Measurements from ENCODE around the gene RIN1.
"Not testable (repeated sequence)": the region's sequence is repeated elsewhere in the genome, so short reads cannot be mapped to it uniquely, and the experiment has no call there.

RIN1 gene

DNA sequence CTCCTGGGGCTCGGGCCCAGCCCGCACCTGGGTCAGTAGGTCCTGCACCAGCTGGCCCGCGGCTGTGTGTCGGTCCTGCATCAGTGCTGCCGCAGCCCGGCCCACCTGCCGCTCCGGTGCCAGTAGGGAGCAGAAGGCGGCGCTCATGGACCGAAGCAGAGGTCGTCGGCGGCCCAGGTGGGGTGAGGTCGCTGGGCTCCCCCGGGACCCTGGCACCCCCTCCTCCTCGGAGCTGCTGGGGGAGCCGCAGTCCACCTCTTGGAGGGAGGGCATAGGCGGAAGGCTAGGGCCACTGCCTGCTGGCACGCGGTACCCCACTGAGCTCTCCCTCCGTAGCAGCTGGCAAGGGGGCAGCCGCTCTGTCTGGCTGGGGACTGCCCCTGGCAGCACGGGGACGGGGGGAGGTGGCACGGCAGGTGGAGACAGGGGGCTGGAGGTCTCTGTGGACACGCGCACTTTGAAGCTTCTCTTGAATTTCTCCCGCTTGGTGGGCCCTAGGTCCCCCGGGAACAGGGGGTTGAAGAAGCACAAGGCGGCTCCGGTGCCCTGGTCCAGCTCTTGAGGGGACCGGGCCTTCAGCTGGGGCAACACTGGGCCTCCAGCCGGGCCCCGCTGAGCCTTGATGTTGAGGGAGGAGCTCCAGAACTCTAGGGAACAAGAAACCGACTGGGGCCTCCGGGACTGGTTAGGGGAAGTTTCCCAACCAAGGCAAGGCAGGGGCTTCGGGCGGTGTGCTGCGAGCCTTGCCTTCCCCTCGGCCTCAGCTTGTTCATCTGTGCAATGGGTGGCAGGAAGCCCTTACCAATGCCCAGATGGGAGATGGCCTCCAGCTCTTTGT is 1.4 kb downstream of the RIN1 start:
- DNase-seq: no peak

DNA sequence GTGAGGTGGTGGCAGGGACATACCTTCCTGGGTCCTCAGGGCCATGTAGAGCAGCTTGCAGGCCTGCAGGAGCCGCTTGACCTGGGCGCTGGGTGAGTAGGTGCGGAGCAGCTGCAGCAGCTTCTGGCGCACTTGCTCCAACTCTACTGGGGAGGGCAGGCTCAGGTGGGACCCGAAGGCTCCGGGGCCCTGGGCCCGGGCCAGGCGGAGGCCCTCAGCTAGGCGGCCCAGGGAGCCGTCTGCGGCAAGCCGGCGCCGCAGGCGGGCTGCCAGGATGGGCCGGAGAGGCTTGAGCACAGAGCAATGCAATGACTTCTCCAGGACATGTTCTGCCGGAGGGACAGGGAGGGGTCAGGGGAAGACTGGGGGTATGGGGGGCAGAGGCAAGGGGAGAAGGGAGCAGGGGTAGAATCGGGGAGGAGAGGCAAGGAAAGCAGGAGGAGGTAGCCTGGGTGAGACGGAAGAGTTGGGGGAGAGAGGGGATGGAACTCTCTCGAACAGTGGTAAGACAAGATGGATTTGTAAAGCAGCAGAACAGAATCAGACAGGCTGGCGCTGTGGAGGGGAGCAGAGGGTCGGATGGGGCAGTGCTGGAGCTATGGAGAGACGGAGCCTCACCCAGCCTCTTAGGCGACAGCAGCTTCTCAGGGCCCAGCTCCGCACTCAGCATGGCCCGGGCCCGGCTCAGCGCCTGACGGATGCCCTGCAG is 2.2 kb downstream of the RIN1 start:
- DNase-seq: no peak

DNA sequence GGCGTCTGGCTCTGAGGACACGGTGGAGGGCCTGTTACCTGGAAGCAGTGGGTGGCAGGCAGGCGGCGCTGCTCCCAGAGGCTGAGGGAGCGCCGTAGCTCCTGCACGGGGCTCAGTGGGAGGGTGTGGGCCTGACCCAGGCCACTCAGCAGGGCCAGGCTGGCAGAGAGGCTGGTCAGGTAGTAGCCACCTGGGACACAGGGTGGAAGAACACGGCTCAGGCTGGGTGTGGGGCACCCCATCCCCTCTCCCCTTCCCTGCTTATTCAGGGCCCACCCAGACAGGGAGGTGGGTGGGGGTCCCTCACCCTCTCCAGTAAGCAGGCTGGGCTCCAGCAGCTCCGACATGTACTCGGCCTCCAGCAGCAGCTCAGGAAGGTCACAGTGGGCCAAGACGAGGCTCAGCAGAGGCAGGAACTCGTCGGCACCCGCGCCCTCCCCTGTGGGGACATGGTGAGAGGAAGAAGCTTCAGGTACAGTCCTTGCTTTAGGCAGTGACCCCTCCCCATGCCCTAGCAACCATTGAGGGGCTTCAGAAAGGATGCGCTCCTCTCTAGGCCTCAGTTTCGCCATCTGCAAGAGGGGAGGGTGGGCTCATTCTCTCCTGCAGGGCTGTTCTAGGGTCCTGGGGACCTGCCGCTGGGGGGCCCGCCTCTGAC is 2.9 kb downstream of the RIN1 start:
- no peak for DNase-seq

DNA sequence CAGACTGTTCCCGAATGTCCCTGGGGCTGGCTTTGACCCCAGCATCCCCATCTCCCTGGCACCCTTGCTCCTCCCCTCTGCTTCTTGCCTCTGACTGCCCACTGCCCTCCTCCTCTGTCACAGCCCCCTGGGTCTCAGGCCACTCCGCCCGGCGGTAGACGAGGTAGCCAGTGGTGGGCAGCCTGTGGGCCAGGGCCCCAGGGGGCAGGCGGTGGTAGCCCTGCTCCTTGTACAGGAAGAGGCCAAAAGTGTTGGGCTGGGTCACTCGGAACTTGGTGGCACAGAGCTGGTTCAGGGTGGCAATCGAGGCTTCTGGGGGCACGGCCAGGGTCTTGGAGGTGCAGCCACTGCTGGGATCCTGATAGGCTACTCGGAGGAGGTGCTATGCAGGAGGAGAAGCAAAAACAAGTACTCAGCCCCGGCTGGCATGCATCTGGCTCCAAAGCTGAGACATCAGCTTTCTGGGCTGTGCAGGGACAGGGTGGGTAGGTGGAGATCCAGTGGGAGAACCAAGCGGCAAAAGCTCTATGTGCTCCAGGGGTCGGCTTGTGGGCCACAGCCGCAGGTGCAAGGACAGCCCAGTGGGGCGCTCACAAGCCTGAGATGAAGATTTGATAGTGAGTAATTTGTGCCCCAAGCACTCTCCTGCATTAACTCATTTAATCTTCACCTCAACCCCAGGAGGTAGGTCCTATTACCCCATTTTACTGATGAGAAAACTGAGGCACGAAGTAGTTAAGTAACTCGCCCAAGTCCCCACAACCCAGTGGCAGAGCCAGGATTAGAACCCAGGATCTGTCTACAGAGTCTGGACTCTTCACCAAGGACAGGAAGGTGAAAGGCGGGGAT is 3.6 kb downstream of the RIN1 start:
- DNase-seq: no peak

DNA sequence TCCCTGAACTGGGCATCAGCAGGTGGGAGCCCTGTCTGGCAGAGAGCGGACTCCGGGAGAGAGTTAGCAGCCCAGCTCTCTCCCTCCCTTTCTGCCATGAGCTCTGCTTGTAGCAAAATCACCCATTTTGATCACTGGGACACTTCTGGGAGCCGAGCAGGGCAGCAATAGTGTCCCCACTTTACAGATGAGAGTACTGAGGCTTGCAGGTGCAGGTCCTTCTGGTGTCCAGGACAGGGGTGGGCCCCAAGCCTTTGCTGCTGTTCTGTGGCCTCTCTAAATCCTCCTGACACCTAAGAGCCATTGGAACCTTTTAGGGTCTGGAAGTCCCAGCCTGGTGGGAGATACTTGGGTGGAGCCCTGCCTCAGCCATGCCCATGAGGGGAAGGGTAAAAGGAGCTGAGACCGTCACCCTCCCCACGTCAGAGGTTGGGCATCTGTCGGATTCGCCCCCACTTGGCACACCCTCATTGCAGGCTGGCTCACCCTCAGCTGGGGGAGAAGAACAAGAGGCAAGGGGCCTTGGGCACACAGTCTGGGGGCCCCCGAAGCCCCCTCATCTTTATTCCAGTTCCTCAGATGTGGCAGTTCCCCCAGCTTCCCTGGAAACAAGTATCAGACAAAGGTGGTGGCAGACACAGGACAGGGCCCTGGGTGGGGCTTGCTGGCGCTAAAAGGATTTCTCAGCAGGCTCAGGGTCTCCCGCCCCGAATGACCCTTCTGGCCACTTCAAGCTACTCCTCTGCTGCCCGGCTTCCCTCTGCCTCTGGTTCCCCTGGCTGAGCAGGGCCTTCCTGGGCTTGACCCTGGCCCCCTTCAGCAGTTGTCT is 4.5 kb downstream of the RIN1 start:
- no peak for DNase-seq

DNA sequence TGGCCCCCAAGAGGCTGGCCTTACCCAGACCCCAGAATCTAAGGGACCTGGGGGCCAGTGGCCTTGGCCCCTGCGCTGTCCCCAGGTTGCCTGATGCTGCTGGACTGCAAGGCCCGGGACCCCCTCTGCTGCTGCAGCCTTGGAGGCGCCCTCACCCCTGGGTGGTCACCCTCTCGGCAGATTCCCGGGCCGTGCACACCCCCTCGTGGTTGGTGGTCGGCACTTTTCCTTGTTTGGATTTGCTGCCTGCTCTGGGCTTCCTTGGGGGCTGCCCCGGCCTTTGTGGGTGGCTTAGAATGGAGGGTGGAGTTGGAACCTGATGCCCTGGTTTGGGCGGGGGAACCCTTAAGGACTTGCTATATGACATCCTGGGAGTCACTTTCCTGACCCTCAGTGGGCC is 5.3 kb downstream of the RIN1 start:
- no peak for DNase-seq

DNA sequence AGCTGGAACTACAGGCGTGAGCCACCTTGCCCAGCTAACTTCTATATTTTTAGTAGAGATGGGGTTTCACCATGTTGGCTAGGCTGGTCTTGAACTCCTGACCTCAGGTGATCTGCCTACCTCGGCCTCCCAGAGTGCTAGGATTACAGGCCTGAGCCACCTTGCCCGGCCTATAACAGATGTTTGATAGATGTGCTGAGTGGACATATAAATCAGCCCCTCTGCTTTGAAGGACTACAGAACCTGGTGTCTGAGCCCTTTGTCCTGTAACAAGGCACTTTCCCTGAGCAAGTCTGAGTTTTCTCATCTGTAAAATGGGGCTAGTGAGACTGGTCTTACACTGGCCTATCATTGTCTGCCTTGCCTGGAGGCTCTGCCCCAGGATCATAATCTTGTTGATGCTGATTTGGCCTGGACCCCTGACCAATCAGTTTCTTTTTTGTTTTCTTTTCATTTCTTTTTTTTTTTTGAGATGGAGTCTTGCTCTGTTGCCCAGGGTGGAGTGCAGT is 7.0 kb downstream of the RIN1 start:
- no peak for DNase-seq

DNA sequence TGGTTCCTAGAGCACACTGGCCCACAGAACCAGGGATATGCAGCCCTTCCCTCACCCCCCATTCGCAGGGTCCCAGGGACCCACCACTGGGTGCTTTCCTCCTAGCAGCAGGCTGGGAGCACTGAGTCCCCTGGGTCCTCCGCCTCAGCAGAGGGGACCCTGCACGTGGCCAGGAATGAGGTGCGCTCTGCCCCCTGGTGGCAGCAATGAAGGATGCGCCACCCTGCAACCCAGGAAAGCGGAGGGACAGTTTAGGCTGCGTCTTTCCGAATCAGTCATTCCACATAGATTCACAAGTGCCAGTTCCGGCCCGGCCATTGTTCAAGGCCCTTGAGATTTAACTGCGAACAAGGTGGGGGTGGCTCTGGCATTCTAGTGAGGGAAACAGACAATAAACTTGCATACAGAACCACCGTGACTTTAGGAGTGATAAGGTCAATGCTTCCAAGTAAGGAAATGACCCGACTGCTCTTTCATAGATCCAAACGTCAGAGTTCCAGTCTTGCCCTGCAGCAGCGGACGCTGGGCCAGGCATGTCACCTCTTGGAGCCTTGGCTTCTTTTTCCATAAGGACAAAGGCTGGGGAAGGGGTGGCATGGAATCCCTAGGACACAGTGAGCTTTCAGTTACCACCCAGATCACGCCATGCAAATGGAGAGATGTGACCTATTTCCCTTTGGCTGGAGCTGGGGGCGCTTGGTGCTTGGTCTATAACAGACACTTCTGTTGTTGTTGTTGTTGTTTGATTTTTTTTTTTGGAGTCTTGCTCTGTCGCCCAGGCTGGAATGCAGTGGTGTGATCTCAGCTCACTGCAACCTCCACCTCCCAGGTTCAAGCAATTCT is 7.7 kb downstream of the RIN1 start:
- DNase-seq: peak; percentile 76

DNA sequence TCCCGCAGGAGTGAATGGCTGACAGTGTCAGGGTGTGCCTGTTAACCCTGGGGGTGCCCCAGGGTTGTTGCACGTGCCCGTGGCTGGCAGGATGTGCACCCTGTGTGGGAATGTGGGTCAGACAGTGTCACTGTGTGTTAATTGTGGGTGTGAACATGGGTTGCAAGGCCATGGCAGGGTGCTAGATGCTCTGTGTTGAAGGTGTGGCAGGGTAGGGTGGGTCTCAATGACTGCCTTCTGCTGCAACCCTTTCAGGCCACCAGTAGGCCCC is 8.3 kb downstream of the RIN1 start:
- no peak for DNase-seq

DNA sequence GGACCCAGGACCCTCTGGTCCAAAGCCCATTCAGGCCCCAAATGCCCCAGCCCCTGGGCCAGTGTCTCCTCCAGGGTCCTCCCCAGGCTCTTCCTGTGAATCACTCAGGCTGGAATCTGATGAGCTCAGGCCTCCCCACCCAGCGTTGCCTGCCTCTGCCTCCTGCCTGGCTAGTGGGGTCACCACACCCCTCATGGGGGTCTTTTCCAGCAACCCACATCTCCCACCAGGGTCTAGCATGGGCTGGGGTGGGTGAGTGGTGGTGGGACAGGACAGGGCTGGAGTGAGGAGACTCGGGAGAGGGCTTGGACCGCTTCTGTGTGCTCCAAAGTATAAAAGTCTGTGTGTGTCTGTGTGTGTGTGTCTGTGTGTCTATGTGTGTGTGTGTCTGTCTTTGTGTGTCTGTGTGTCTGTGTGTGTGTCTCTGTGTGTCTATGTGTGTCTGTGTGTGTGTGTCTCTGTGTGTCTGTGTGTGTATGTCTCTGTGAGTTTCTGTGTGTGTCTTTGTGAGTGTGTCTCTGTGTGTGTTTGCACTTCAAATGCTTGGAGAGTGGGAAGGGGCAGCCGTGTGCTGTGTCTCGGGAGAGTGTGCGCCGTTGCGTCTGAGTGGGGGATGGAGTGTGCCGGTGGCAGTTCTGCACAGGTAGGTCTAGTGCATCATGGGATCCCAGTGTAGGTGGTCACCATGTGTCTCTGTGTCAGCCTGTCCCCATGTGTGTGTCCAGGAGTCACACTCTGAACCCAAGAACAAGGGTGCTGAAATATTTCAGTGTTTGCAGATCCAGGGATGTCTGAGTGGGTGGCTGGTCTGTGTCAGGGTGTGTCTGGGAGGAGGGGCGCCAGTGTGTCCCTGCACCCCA is 8.8 kb downstream of the RIN1 start:
- peak; percentile 42 for DNase-seq

DNA sequence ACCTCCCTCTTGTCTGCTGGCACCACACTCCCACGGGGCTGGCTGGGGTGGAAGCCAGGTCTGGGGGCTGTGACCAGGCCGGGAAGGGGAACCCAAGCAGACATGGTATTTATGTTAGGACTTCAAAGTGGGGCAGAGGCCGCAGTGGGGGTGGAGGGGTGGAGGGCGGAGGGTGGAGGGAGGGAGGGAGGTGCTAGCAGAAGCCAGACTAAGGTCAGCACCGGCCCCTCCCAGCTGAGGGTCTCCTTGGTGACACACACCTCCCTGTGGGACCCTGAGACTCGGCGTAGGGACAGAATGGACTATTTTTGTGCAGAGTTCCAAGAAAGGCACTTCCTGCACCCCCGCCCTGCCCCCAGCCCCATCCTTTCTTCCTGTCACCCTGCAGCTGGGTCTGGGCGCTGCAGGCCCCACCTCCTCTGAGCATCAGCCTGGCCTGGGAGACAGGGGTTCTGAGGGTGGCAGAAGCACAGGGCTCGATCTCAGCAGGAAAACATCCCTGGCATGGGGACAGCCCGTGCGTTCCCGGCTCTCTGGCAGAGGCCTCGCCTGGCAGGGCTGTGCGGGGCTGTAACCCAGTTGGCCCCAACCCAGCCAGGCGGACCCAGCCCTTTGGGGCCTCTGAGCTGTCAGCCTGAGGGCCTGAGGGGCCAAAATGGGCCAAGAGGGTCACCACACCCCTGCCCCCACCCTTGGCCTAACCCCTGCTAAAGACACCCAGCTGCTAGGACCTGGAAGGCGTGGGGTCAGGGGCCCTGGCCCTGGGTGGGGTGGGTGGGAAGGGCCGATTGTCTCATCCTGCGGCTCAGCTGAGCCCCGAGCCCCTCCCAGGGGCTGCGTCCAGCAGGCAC is 9.7 kb downstream of the RIN1 start:
- DNase-seq: peak; percentile 57

DNA sequence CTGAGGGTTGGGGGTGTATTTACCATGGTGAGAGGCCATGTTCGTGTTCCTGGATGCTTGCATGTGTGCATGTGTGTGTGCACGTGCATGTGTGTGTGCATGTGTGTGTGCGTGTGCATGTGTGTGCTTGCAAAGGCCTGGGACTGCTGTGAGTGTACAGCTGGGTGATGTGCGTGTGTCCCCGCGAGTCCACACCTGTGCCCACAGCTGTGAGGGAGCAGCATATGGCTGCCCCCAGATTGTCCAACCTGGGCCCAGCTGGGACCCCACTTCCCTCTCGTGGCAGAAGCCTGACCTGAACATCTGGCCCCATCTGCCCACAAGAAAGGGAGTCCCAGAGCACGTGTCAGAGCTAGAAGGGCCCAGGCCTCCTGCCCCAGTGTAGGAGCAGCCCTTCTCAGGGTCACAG is 11.0 kb downstream of the RIN1 start:
- no peak for DNase-seq

DNA sequence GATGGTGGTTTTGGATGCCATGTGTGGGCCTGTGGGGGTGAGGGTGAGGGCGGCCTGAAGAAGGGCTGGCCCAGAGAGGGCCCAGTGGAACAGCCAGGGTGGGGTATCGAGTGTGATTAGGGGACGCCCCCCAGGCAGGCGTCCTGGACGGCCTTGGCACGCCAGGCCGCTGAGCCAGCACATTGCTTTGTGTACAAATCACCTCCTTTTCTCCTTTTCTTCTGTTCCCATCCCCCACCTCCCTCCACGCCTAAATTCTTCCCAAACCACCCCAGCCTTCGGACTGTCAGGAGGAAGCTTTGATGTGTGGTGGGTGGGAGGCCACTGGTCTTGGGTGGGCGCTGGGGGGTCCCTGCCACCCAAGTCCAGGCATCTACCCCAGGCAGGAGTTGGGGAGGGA is 11.6 kb downstream of the RIN1 start:
- DNase-seq: no peak

DNA sequence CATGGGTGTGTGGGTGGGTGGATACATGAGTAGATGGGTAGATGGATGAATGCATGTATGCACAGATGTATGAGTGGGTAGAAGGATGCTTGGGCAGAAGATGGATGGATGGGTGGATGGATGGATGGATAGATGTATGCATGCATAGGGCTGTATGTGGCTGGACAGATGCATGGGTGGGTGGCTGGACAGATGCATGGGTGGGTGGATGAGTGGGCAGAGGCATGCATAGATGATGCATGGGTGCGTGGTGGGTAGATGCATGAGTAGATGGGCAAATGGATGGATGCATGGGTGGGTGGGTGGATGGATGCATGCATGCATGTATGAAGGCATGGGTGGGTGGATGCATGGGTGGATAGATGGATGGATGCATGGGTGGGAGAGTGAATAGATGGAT is 12.6 kb downstream of the RIN1 start:
- DNase-seq: no peak

DNA sequence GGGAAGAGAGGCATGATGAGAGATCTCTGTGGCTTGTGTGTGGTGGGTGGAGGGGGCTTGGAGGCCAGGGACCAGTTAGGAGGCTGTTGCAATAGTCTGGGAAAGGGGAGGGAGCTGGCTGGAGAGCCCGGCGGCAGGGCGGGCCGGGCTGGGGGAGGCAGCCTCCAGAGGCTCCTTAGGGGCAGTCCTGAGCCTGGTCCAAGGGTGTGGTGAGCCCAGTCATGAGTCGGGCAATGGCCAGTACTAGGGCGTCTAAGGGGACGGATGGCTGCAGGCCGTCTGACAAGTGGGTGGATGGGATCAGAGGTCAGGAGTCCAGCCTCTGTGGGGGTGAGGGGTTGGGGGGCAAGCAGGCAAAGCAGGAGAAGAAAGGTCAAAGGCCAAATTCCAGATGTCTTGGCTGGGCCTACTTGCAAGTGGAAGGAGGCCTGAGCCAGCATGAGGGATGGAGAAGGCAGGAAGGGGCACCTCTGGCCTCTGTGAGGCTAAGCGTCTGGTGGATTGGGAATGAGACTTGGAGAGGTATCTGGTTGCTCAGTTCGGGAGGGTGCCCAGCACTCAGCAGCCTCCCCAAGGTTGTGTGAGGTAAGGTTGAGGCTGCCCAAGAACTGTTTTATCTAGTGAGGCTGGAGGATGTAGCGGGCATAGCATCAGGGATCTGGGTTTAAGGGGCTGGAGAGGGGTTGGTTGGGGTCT is 13.4 kb downstream of the RIN1 start:
- no peak for DNase-seq

DNA sequence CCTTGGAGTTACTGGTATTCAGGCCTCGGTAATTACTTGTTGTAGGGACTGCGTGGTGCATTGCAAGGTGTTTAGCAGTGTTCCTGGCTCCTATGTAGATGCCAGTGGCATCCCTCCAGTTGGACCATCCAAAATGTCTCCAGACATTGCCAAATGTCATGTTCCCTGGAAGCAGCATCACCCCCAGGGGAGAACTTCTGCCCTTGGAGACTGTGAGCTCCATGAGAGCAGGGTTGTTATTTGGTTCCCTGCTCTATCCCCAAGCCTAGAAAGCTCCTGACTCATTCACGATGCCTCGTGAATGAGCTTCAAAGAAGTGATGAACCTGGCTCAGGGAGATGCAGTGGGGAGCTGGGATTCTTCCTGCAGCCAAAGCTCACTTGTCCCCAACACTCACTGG is 14.6 kb downstream of the RIN1 start:
- no peak for DNase-seq

DNA sequence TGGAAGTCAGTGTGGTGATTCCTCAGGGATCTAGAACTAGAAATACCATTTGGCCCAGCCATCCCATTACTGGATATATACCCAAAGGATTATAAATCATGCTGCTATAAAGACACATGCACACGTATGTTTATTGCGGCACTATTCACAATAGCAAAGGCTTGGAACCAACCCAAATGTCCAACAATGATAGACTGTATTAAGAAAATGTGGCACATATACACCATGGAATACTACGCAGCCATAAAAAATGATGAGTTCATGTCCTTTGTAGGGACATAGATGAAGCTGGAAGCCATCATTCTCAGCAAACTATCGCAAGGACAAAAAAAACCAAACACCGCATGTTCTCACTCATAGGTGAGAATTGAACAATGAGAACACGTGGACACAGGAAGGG is 15.5 kb downstream of the RIN1 start:
- DNase-seq: not testable (repeated sequence)

DNA sequence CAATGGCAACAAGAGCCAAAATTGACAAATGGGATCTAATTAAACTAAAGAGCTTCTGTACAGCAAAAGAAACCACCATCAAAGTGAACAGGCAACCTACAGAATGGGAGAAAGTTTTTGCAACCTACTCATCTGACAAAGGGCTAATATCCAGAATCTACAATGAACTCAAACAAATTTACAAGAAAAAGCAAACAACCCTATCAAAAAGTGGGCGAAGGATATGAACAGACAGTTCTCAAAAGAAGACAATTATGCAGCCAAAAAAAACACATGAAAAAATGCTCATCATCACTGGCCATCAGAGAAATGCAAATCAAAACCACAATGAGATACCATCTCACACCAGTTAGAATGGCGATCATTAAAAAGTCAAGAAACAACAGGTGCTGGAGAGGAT is 15.9 kb downstream of the RIN1 start:
- DNase-seq: not testable (repeated sequence)

DNA sequence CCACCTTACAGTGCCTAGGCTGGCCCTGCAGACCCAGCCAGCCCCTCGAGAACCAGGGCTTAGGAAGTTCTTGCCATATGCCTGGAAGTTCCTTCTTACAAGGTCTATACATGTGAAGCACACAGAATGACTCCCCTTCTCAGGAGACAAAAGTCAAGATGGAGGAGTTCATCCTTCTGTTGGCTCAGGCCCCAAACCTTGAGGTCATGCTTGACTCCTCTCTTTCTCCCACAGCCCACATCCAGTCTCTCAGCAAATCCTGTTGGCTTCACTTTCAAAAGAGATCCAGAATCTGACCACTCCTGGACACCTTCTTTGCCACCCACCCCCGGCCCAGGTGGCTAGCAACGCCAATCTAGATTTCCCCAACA is 17.6 kb downstream of the RIN1 start:
- DNase-seq: no peak
